Osteoblast (primary cell): ENCODE data around the gene STAP2. TPM values are rescaled to one million over a fixed set of nuclear protein-coding genes. Genes with fewer than 3 reads are reported as not detected.

ENCODE experiments used
- DNase-seq: peaks from one replicate; pipeline ENCODE4 v3.0.0; 2011; ENCODE audit warnings: low spot score, mixed read lengths; ENCODE audit not compliant: insufficient read length; ENCODE audit errors: missing footprints
- H2AFZ ChIP-seq: 2 replicates; pipeline ENCODE4 v1.6.0; 2011; ENCODE audit warnings: mild to moderate bottlenecking, low read length
- H3K27ac ChIP-seq: 2 replicates; pipeline ENCODE4 v1.5.1; 2011; ENCODE audit warnings: mild to moderate bottlenecking, low read depth, low read length, moderate library complexity
- H3K27me3 ChIP-seq: 2 replicates; pipeline ENCODE4 v1.6.0; 2012; ENCODE audit warnings: mild to moderate bottlenecking, control low read depth, inconsistent platforms, low read length, moderate library complexity; ENCODE audit not compliant: insufficient read depth
- H3K36me3 ChIP-seq: 2 replicates; pipeline ENCODE4 v1.5.1; 2011; ENCODE audit warnings: mild to moderate bottlenecking, low read length, control low read depth, moderate library complexity; ENCODE audit not compliant: insufficient read depth
- H3K4me1 ChIP-seq: 2 replicates; pipeline ENCODE4 v1.5.1; 2011; ENCODE audit warnings: mild to moderate bottlenecking, low read length, control low read depth, moderate library complexity; ENCODE audit not compliant: insufficient read depth
- H3K4me2 ChIP-seq: 2 replicates; pipeline ENCODE4 v1.6.0; 2011; ENCODE audit warnings: mild to moderate bottlenecking, low read length; ENCODE audit not compliant: insufficient read depth
- H3K4me3 ChIP-seq: fragments of 200-600 bp; sonication (generic); 3 replicates; pipeline ENCODE4 v1.5.1; 2012; ENCODE audit warnings: mild to moderate bottlenecking, low read length, inconsistent platforms; ENCODE audit not compliant: insufficient read depth
- H3K79me2 ChIP-seq: 2 replicates; pipeline ENCODE4 v1.6.0; 2012; ENCODE audit warnings: mild to moderate bottlenecking, low read length, control low read depth, inconsistent platforms; ENCODE audit not compliant: insufficient read depth
- H3K9me3 ChIP-seq: 2 replicates; pipeline ENCODE4 v1.5.1; 2011; ENCODE audit warnings: low read depth, low read length, control low read depth
- H4K20me1 ChIP-seq: 2 replicates; pipeline ENCODE4 v1.6.0; 2012; ENCODE audit warnings: mild to moderate bottlenecking, low read length, control low read depth; ENCODE audit not compliant: insufficient read depth
- total RNA-seq: library from RNA; depleted of rRNA; stranded (reverse); fragments of >200 nt; gene quantifications from 2 replicates; pipeline ENCODE4 v1.2.3, GENCODE V29; 2012
- TF ChIP-seq, protein P1 (sequence below): IDR thresholded peaks from 2 replicates; pipeline ENCODE4 v1.5.1; 2011; ENCODE audit warnings: mild to moderate bottlenecking, low read depth, low read length, moderate library complexity; ENCODE audit errors: extremely low read depth

STAP2 gene
- total RNA-seq, 1 donor: 2.5 TPM

DNA sequence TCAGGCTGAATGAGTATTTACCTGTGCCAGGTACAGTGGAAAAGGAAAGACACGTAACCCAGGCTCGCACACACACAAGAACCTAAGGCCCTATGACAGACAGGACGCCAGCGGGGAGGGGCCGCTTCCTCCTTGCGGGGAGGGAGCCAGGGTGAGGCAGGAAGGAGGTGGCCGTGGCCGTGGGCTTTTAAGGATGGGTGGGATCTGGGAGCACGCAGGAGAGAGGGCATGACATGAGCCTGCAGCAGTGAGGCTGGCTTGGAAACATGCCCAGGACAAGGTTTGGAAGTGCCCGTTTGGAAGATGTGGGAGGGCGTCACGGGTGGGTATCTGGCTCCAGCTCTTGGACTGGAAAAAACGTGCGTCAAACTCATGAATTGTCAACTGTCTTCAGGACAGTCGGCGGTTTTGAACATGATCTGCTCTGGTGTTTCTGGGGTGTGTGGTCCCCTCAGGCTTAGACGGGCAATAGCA lies 41.7 kb upstream of the STAP2 start:
- H3K79me2 ChIP-seq: peaks cover 97% of the 10 kb centered on the region
- no peak overlapping the region for H3K4me2 ChIP-seq
- peaks cover 16% of the 10 kb centered on the region for H3K36me3 ChIP-seq
- no peak overlapping the region for H3K4me3 ChIP-seq
- H3K27ac ChIP-seq: no peak overlapping the region
- H3K27me3 ChIP-seq: no peaks in the 10 kb centered on the region
- H4K20me1 ChIP-seq: peaks cover 82% of the 10 kb centered on the region
- H3K4me1 ChIP-seq: peaks cover 29% of the 10 kb centered on the region
- peak; percentile 67 for DNase-seq
- H2AFZ ChIP-seq: no peak overlapping the region
- TF ChIP-seq, protein P1, sequence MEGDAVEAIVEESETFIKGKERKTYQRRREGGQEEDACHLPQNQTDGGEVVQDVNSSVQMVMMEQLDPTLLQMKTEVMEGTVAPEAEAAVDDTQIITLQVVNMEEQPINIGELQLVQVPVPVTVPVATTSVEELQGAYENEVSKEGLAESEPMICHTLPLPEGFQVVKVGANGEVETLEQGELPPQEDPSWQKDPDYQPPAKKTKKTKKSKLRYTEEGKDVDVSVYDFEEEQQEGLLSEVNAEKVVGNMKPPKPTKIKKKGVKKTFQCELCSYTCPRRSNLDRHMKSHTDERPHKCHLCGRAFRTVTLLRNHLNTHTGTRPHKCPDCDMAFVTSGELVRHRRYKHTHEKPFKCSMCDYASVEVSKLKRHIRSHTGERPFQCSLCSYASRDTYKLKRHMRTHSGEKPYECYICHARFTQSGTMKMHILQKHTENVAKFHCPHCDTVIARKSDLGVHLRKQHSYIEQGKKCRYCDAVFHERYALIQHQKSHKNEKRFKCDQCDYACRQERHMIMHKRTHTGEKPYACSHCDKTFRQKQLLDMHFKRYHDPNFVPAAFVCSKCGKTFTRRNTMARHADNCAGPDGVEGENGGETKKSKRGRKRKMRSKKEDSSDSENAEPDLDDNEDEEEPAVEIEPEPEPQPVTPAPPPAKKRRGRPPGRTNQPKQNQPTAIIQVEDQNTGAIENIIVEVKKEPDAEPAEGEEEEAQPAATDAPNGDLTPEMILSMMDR: no peak
- H3K9me3 ChIP-seq: no peaks in the 10 kb centered on the region

DNA sequence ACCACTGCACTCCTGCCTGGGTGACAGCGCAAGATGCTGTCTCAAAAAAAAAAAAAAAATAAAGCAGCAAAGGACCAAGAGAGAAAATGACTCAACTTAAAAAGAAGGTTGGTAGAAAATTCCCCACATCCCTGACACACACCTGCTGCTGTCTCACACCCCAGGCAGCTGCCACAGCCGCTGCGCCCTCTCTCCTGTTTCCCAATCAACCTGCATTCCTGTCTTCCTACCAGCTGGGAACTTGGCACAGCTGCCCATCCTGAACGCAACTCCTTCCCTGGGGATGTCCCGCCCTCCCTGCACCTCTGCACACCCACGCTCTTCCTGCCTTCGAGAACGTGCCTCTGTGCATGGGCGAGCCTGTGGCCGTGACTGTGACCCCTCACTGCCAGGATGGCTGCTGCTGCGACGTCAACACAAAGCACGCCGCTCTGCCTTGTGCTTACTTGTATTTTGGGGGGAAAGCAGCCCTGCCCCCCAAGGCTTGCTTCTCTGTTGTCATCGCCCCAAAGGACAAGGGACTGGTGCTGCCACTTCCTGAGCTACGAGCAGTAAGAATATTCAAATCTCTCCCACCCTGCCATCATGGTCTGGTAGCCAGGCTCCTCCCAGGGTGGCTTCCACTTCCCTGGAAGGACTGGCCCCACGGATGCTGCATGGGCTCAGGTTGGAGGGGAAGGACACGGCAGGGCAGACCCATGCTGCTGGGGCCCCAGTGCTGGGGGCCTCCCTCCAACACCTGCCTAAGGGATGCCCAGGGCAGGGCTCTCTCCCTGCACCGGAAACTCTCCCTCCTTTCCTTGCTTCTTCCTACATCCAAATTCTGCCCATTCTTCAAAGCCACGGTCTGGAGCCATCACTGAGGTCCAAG lies 41.0 kb upstream of the STAP2 start:
- peaks cover 82% of the 10 kb centered on the region for H4K20me1 ChIP-seq
- peak; percentile 57 for DNase-seq
- H3K79me2 ChIP-seq: peaks cover 97% of the 10 kb centered on the region
- H3K4me1 ChIP-seq: peaks cover 34% of the 10 kb centered on the region
- no peaks in the 10 kb centered on the region for H3K9me3 ChIP-seq
- H3K4me3 ChIP-seq: no peak overlapping the region
- peaks cover 14% of the 10 kb centered on the region for H3K36me3 ChIP-seq
- H3K4me2 ChIP-seq: no peak overlapping the region
- H3K27me3 ChIP-seq: no peaks in the 10 kb centered on the region
- TF ChIP-seq, protein P1: no peak
- no peak overlapping the region for H2AFZ ChIP-seq
- no peak overlapping the region for H3K27ac ChIP-seq

DNA sequence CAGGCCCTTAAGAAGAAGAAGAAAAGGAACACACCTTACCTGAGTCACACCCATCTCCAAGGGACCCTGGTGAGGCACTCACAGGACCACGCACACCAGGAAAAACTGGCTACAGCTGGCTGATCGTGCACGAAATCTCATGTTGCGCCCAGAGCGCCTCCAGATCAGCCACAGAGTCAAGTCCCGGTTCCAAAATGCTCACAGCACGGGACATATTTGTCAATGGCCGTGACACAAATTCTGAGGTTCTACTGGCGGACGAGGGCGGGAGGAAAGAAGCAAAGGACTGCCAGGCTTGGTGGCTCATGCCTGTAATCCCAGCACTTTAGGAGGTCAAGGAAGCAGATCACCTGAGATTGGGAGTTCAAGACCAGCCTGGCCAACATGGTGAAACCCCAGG lies 40.3 kb upstream of the STAP2 start:
- no peaks in the 10 kb centered on the region for H3K9me3 ChIP-seq
- no peak overlapping the region for H3K27ac ChIP-seq
- TF ChIP-seq, protein P1: no peak
- peaks cover 93% of the 10 kb centered on the region for H3K79me2 ChIP-seq
- peaks cover 81% of the 10 kb centered on the region for H4K20me1 ChIP-seq
- no peak for DNase-seq
- no peak overlapping the region for H2AFZ ChIP-seq
- peaks cover 42% of the 10 kb centered on the region for H3K4me1 ChIP-seq
- peaks cover 7% of the 10 kb centered on the region for H3K36me3 ChIP-seq
- H3K4me3 ChIP-seq: no peak overlapping the region
- no peak overlapping the region for H3K4me2 ChIP-seq
- H3K27me3 ChIP-seq: no peaks in the 10 kb centered on the region

DNA sequence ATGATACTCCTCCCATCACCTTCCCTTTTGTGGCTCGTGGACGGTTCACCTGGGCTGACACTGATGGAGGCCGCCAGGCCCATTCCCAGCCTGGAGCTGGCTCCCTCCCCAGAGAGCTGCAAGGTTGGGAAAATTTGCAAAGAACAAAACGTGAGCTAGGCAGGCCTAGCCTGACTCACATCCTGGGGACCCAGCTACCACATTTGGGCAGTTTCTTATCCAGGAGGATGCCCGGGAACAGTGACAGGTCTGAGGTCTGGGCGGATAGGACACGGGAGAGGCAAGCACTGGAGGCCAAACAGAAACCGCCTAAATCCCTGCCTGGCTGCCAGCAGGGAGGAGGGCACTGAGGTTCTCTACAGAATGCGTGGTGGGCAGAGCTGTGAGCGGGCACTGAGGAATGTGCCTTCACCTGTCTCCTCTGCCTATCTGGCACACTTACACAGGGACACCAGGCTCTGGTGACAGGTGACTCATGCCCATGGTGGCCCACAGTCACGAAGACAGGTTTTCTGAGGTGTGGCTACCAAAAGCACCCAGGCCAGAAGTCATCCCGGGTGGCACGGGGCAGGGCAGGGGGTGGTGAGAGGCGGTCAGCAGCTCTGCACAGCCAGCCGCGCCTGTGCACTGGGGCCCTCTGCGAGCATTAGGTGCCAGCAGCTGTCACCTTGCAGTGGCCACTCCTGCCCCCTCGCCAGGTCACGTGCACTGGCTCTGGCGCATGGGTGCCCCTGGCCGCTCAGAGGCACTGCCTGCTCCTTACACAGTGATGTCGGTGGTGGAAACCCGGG lies 38.6 kb upstream of the STAP2 start:
- Histone ChIP-seq H3K4me1 (peaks cover 58% of the 10 kb centered on the region), H3K4me2 (no peak overlapping the region), H3K36me3 (no peaks in the 10 kb centered on the region), H3K79me2 (peaks cover 92% of the 10 kb centered on the region), H4K20me1 (peaks cover 75% of the 10 kb centered on the region), H3K4me3 (no peak overlapping the region), H2AFZ (no peak overlapping the region), H3K9me3 (no peaks in the 10 kb centered on the region), H3K27me3 (no peaks in the 10 kb centered on the region), H3K27ac (no peak overlapping the region)
- TF ChIP-seq, protein P1: no peak
- DNase-seq: peak; percentile 84
